Vagina (tissue), 2 donors: ENCODE results near the gene ANKRD30B. TPM values are rescaled to one million over a fixed set of nuclear protein-coding genes. Genes with fewer than 3 reads are reported as not detected.
"Not testable (repeated sequence)": the region's sequence is repeated elsewhere in the genome, so short reads cannot be mapped to it uniquely, and the experiment has no call there.

Experiments
- DNase-seq, 2 donors: peaks; one replicate each; pipeline ENCODE4 v3.0.0-alpha.2; 2017; ENCODE audit errors: extremely low spot score in 2 of 2
- H3K27ac ChIP-seq: fragments of 200-600 bp; sonication (generic); one replicate; pipeline ENCODE4 v1.5.1; 2019
- H3K27me3 ChIP-seq: fragments of 200-600 bp; sonication (generic); one replicate; pipeline ENCODE4 v1.5.1; 2019
- H3K36me3 ChIP-seq, 2 donors: fragments of 200-600 bp; sonication (generic); one replicate each; pipeline ENCODE4 v1.5.1; 2017 to 2019
- H3K4me1 ChIP-seq: fragments of 200-600 bp; sonication (generic); one replicate; pipeline ENCODE4 v1.5.1; 2019
- H3K4me3 ChIP-seq, 2 donors: fragments of 200-600 bp; sonication (generic); 1 replicate in 1 of 2; 2 replicates in 1 of 2; pipeline ENCODE4 v1.5.1; 2016 to 2019
- H3K9me3 ChIP-seq: fragments of 200-600 bp; sonication (generic); one replicate; pipeline ENCODE4 v1.5.1; 2019
- CTCF ChIP-seq, 3 experiments: fragments of 450-650 bp in 2 of 3; fragments of 200-600 bp in 1 of 3; sonication (generic) in 1 of 3; IDR thresholded peaks; one replicate each; pipeline ENCODE4 v1.5.1; 2017 to 2019; ENCODE audit warnings: antibody characterized with exemption in 3 of 3, mild to moderate bottlenecking in 2 of 3, moderate library complexity in 2 of 3
- POLR2A ChIP-seq, 2 donors: fragments of 450-650 bp; IDR thresholded peaks; one replicate each; pipeline ENCODE4 v1.6.1; 2017; ENCODE audit warnings: antibody characterized with exemption in 2 of 2, mild to moderate bottlenecking in 2 of 2, moderate library complexity in 2 of 2
- POLR2AphosphoS5 ChIP-seq, 2 donors: sonication (generic); formaldehyde crosslinking; IDR thresholded peaks; one replicate each; pipeline ENCODE4 v1.9.0; 2017; ENCODE audit warnings: antibody characterized with exemption in 2 of 2, mild to moderate bottlenecking in 2 of 2, low read depth in 1 of 2; ENCODE audit not compliant: insufficient read depth in 1 of 2
- intact Hi-C: fragments of 100-400 bp; cut with DNase I; formaldehyde crosslinking; loops from one replicate; pipeline ENCODE4 v1.15.1; 2023
- total RNA-seq: library from RNA; depleted of rRNA; stranded (reverse); fragments of >200 nt; gene quantifications from one replicate; pipeline ENCODE4 v1.2.3, GENCODE V29; 2016

ANKRD30B gene
- not detected for total RNA-seq

- no peaks in the 10 kb centered on the region for H3K36me3 ChIP-seq
- H3K27me3 ChIP-seq, result no peaks in the 10 kb centered on the region
- no peak for TF ChIP-seq CTCF (IDR thresholded peaks at IDR 0.05)
- TF ChIP-seq POLR2A (IDR thresholded peaks at IDR 0.05), result no peak
- TF ChIP-seq POLR2AphosphoS5 (IDR thresholded peaks at IDR 0.05; ENCODE audit: insufficient read depth in 1 of 2, low read depth in 1 of 2), result no peak
- no peaks in the 10 kb centered on the region for H3K4me1 ChIP-seq
- H3K27ac ChIP-seq, result no peak within 1 kb of the TSS
- DNase-seq, result no peak
- H3K9me3 ChIP-seq, result no peaks in the 10 kb centered on the region
- intact Hi-C loops, result no loop called here
- H3K4me3 ChIP-seq, result no peak within 1 kb of the TSS
These were observed at the start of gene ANKRD30B for GRCh38 chr18:14747513-14748474. ANKRD30B (plus strand) TSS chr18:14748172; CDS start chr18:14748420, 248 bp downstream.

GRCh38 chr18:14701286-14702040 lies 46.5 kb upstream of the ANKRD30B start:
- intact Hi-C loops, H3K36me3 ChIP-seq, H3K27me3 ChIP-seq, H3K4me1 ChIP-seq, H3K27ac ChIP-seq, H3K4me3 ChIP-seq, DNase-seq, H3K9me3 ChIP-seq: not testable (repeated sequence)

- H3K4me1 ChIP-seq, H3K27ac ChIP-seq, H3K36me3 ChIP-seq, DNase-seq, H3K9me3 ChIP-seq, H3K4me3 ChIP-seq, H3K27me3 ChIP-seq, intact Hi-C loops: not testable (repeated sequence)
These were observed 38.2 kb upstream of the ANKRD30B start for GRCh38 chr18:14709761-14710160.

- H3K27me3 ChIP-seq, H3K9me3 ChIP-seq, intact Hi-C loops, H3K4me1 ChIP-seq, H3K27ac ChIP-seq, H3K36me3 ChIP-seq, H3K4me3 ChIP-seq, DNase-seq: not testable (repeated sequence)
These were observed 26.4 kb upstream of the ANKRD30B start for GRCh38 chr18:14721569-14721968.

GRCh38 chr18:14739056-14739455 lies 8.9 kb upstream of the ANKRD30B start:
- not testable (repeated sequence) for H3K27me3 ChIP-seq

GRCh38 chr18:14746897-14747296 lies 1.1 kb upstream of the ANKRD30B start:
- intact Hi-C loops, result no loop called here
- no peak overlapping the region for H3K4me3 ChIP-seq
- TF ChIP-seq POLR2AphosphoS5 (IDR thresholded peaks at IDR 0.05; ENCODE audit: insufficient read depth in 1 of 2, low read depth in 1 of 2), result no peak

More at GRCh38 chr18:14739056-14739455, 8.9 kb upstream of the ANKRD30B start:
- H3K27ac ChIP-seq, H3K4me3 ChIP-seq, H3K9me3 ChIP-seq, H3K36me3 ChIP-seq, H3K4me1 ChIP-seq, DNase-seq, intact Hi-C loops: not testable (repeated sequence)

GRCh38 chr18:14748496-14748895 lies 524 bp downstream of the ANKRD30B start:
- no peaks in the 10 kb centered on the region for H3K27me3 ChIP-seq
- TF ChIP-seq CTCF (IDR thresholded peaks at IDR 0.05) (no peak), POLR2A (IDR thresholded peaks at IDR 0.05) (no peak), POLR2AphosphoS5 (IDR thresholded peaks at IDR 0.05; ENCODE audit: insufficient read depth in 1 of 2, low read depth in 1 of 2) (no peak)
- no peak overlapping the region for H3K27ac ChIP-seq
- no peak for DNase-seq
- intact Hi-C loops, result no loop called here
- no peak overlapping the region for H3K4me3 ChIP-seq
- no peaks in the 10 kb centered on the region for H3K9me3 ChIP-seq
- H3K36me3 ChIP-seq, result no peaks in the 10 kb centered on the region
- no peaks in the 10 kb centered on the region for H3K4me1 ChIP-seq

More at GRCh38 chr18:14746897-14747296, 1.1 kb upstream of the ANKRD30B start:
- H3K36me3 ChIP-seq, result no peaks in the 10 kb centered on the region
- no peaks in the 10 kb centered on the region for H3K9me3 ChIP-seq
- no peaks in the 10 kb centered on the region for H3K27me3 ChIP-seq
- DNase-seq, result no peak
- H3K4me1 ChIP-seq, result no peaks in the 10 kb centered on the region
- no peak overlapping the region for H3K27ac ChIP-seq

GRCh38 chr18:14763566-14763965 lies 15.6 kb downstream of the ANKRD30B start:
- H3K36me3 ChIP-seq, H3K4me1 ChIP-seq, H3K9me3 ChIP-seq, H3K27me3 ChIP-seq, H3K27ac ChIP-seq, H3K4me3 ChIP-seq, intact Hi-C loops, DNase-seq: not testable (repeated sequence)
